HG03060 (cell line): Measurements from ENCODE around the gene OR52N2.

Source experiments
- ATAC-seq: cut with Tn5 transposase; IDR thresholded peaks from one replicate; pipeline ENCODE4 v1.9.1; 2021; ENCODE audit warnings: low read depth, moderate number of reproducible peaks; ENCODE audit not compliant: unreplicated experiment

Gene OR52N2

GRCh38 chr11:5808500-5809121, at the start of gene OR52N2:
Gene OR52N2, plus strand, starts transcription at chr11:5808924. Its CDS starts 11,412 bp downstream, at chr11:5820336.
- ATAC-seq: peak; percentile 75

- no peak for ATAC-seq
These were observed 41.7 kb upstream of the OR52N2 start for GRCh38 chr11:5767056-5767455.

GRCh38 chr11:5783255-5783654, 25.5 kb upstream of the OR52N2 start, which contains the start of gene OR52N5:
Gene OR52N5, minus strand, starts transcription at chr11:5783355. Its CDS starts 4,721 bp downstream, at chr11:5778634.
- no peak for ATAC-seq

- ATAC-seq: no peak
These were observed 17.6 kb upstream of the OR52N2 start, which contains the start of gene OR52N1 for GRCh38 chr11:5791165-5791564. Gene OR52N1, minus strand, starts transcription at chr11:5791265. Its CDS starts 2,449 bp downstream, at chr11:5788816.

- no peak for ATAC-seq
These were observed 12.2 kb upstream of the OR52N2 start for GRCh38 chr11:5796541-5796940.

- no peak for ATAC-seq
These were observed 4.7 kb upstream of the OR52N2 start for GRCh38 chr11:5803982-5804381.

- no peak for ATAC-seq
These were observed 1.1 kb upstream of the OR52N2 start for GRCh38 chr11:5807580-5807979.

GRCh38 chr11:5809122-5809519, 397 bp downstream of the OR52N2 start:
- ATAC-seq: peak; percentile 17

- ATAC-seq: no peak
These were observed 1.4 kb downstream of the OR52N2 start for GRCh38 chr11:5809905-5810795.

- peak; percentile 37 for ATAC-seq
These were observed 6.8 kb downstream of the OR52N2 start for GRCh38 chr11:5815534-5815933.

- ATAC-seq: no peak
These were observed 9.6 kb downstream of the OR52N2 start for GRCh38 chr11:5818245-5818886.

GRCh38 chr11:5831196-5831829, 22.6 kb downstream of the OR52N2 start:
- no peak for ATAC-seq

- ATAC-seq: no peak
These were observed 24.7 kb downstream of the OR52N2 start for GRCh38 chr11:5833446-5833845.

GRCh38 chr11:5837695-5838094, 29.0 kb downstream of the OR52N2 start:
- ATAC-seq: no peak

- ATAC-seq: no peak
These were observed 33.1 kb downstream of the OR52N2 start, which contains the start of gene OR52E6 for GRCh38 chr11:5841797-5842196. Gene OR52E6, minus strand, starts transcription at chr11:5841897. Its CDS starts 0 bp downstream, at chr11:5841897.

- ATAC-seq: no peak
These were observed 38.0 kb downstream of the OR52N2 start for GRCh38 chr11:5846701-5847100.

GRCh38 chr11:5847711-5848110, 39.0 kb downstream of the OR52N2 start:
- no peak for ATAC-seq

- ATAC-seq: no peak
These were observed 42.3 kb downstream of the OR52N2 start for GRCh38 chr11:5851002-5851401.

GRCh38 chr11:5857590-5857989, 48.9 kb downstream of the OR52N2 start, which contains the start of gene OR52E8:
Gene OR52E8, minus strand, starts transcription at chr11:5857690. Its CDS starts 0 bp downstream, at chr11:5857690.
- ATAC-seq: no peak

- ATAC-seq: no peak
These were observed 57.1 kb downstream of the OR52N2 start for GRCh38 chr11:5865826-5866225.
